Measurements from ENCODE around the gene SPECC1L.

The SPECC1L gene

GRCh38 chr22:24326266-24326665, 55.6 kb downstream of the SPECC1L start:
- no peak overlapping the region for H3K4me3 ChIP-seq (ENCODE audit: low read length)
- TF ChIP-seq ZNF274 (IDR thresholded peaks at IDR 0.05; ENCODE audit: low read depth, low read length) = no peak

- no peak overlapping the region for H3K4me3 ChIP-seq (ENCODE audit: low read length)
- no peak for TF ChIP-seq ZNF274 (IDR thresholded peaks at IDR 0.05; ENCODE audit: low read depth, low read length)
These were observed 57.2 kb downstream of the SPECC1L start for GRCh38 chr22:24327832-24328231.

- no peak overlapping the region for H3K4me3 ChIP-seq (ENCODE audit: low read length)
- no peak for TF ChIP-seq ZNF274 (IDR thresholded peaks at IDR 0.05; ENCODE audit: low read depth, low read length)
These were observed 58.8 kb downstream of the SPECC1L start for GRCh38 chr22:24329453-24329852.

GRCh38 chr22:24330636-24331035, 60.0 kb downstream of the SPECC1L start:
- H3K4me3 ChIP-seq (ENCODE audit: low read length) = no peak overlapping the region
- TF ChIP-seq ZNF274 (IDR thresholded peaks at IDR 0.05; ENCODE audit: low read depth, low read length) = no peak

GRCh38 chr22:24331468-24332440, 61.1 kb downstream of the SPECC1L start:
- no peak overlapping the region for H3K4me3 ChIP-seq (ENCODE audit: low read length)
- TF ChIP-seq ZNF274 (IDR thresholded peaks at IDR 0.05; ENCODE audit: low read depth, low read length) = no peak

- no peak overlapping the region for H3K4me3 ChIP-seq (ENCODE audit: low read length)
- no peak for TF ChIP-seq ZNF274 (IDR thresholded peaks at IDR 0.05; ENCODE audit: low read depth, low read length)
These were observed 62.7 kb downstream of the SPECC1L start for GRCh38 chr22:24333301-24333700.

- H3K4me3 ChIP-seq (ENCODE audit: low read length) = no peak overlapping the region
- no peak for TF ChIP-seq ZNF274 (IDR thresholded peaks at IDR 0.05; ENCODE audit: low read depth, low read length)
These were observed 64.9 kb downstream of the SPECC1L start for GRCh38 chr22:24335496-24335895.

- TF ChIP-seq ZNF274 (IDR thresholded peaks at IDR 0.05; ENCODE audit: low read depth, low read length) = no peak
- H3K4me3 ChIP-seq (ENCODE audit: low read length) = no peak overlapping the region
These were observed 67.4 kb downstream of the SPECC1L start for GRCh38 chr22:24337894-24338645.

GRCh38 chr22:24338726-24339451, 68.3 kb downstream of the SPECC1L start:
- no peak for TF ChIP-seq ZNF274 (IDR thresholded peaks at IDR 0.05; ENCODE audit: low read depth, low read length)
- H3K4me3 ChIP-seq (ENCODE audit: low read length) = no peak overlapping the region

- TF ChIP-seq ZNF274 (IDR thresholded peaks at IDR 0.05; ENCODE audit: low read depth, low read length) = no peak
- H3K4me3 ChIP-seq (ENCODE audit: low read length) = no peak overlapping the region
These were observed 68.8 kb downstream of the SPECC1L start for GRCh38 chr22:24339452-24339747.

- no peak overlapping the region for H3K4me3 ChIP-seq (ENCODE audit: low read length)
- TF ChIP-seq ZNF274 (IDR thresholded peaks at IDR 0.05; ENCODE audit: low read depth, low read length) = no peak
These were observed 71.0 kb downstream of the SPECC1L start for GRCh38 chr22:24341627-24342026.

GRCh38 chr22:24350627-24351026, 80.0 kb downstream of the SPECC1L start:
- H3K4me3 ChIP-seq (ENCODE audit: low read length) = no peak overlapping the region
- TF ChIP-seq ZNF274 (IDR thresholded peaks at IDR 0.05; ENCODE audit: low read depth, low read length) = no peak

- no peak for TF ChIP-seq ZNF274 (IDR thresholded peaks at IDR 0.05; ENCODE audit: low read depth, low read length)
- H3K4me3 ChIP-seq (ENCODE audit: low read length) = no peak overlapping the region
These were observed 82.5 kb downstream of the SPECC1L start for GRCh38 chr22:24353121-24353520.

GRCh38 chr22:24355574-24355973, 84.9 kb downstream of the SPECC1L start:
- no peak for TF ChIP-seq ZNF274 (IDR thresholded peaks at IDR 0.05; ENCODE audit: low read depth, low read length)
- no peak overlapping the region for H3K4me3 ChIP-seq (ENCODE audit: low read length)

Data from GM08714 (cell line).